GM19463 (cell line): ENCODE measurements around the gene NR6A1.
"Not testable (repeated sequence)": the region's sequence is repeated elsewhere in the genome, so short reads cannot be mapped to it uniquely, and the experiment has no call there.

Experiments
- ATAC-seq: cut with Tn5 transposase; IDR thresholded peaks from one replicate; pipeline ENCODE4 v1.9.1; 2021; ENCODE audit warnings: mild to moderate bottlenecking, moderate library complexity; ENCODE audit not compliant: unreplicated experiment

NR6A1 gene

DNA sequence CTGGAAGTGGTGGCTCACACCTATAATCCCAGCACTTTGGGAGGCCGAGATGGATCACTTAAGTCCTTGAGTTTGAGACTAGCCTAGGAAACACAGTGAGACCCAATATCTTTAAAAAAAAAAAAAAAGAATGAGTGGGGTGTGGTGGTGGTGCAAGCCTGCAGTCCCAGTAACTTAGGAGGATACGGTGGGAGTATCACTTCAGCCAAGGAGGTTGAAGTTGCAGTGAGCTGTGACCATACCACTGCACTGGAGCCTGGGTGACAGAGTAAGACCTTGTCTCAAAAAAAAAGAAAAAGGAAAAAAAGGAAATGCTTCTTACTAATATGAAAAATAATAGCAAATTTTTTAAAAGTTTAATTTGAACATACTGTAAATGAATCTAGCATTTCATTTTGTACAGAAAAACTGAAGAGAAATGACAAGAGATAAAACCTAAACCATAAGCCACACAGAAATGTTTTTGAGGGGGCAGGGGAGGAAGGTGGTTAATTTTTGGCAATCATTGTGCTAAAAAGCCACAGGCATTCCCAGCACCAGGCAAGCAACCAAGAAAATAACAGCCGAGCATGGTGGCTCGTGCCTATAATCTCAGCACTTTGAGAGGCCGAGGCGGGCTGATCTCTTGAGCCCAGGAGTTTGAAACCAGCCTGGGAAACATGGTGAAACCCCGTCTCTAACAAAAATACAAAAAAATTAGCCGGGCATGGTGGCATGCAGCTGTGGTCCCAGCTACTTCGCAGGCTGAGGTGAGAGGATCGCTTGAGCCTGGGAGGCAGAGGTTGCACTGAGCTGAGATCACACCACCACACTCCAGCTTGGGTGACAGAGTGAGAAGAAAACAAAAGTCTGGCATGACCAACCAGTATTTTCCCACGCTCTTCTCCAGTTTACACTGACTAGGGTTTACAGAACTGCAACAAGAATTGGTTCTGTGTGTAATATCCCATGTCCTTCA is 149.5 kb downstream of the NR6A1 start:
- ATAC-seq = peak; percentile 55

DNA sequence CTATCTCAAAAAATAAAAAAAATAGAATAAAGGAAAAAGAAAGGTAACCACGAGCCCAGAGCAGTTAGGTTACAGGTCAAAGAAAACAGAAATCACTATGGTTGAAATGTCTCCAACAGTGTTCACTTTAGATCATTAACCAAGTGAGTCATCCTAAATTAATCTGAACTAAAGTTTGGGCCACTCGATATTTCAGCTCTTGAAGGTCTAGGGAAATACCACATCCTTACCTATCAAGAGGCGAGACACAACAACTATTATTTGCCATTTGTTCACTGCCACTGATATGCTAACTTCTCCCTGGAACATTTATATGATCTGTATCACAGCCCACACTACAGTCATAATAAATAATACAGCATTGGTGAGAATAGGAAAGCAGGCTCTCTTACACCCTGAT is 152.6 kb downstream of the NR6A1 start:
- no peak for ATAC-seq

DNA sequence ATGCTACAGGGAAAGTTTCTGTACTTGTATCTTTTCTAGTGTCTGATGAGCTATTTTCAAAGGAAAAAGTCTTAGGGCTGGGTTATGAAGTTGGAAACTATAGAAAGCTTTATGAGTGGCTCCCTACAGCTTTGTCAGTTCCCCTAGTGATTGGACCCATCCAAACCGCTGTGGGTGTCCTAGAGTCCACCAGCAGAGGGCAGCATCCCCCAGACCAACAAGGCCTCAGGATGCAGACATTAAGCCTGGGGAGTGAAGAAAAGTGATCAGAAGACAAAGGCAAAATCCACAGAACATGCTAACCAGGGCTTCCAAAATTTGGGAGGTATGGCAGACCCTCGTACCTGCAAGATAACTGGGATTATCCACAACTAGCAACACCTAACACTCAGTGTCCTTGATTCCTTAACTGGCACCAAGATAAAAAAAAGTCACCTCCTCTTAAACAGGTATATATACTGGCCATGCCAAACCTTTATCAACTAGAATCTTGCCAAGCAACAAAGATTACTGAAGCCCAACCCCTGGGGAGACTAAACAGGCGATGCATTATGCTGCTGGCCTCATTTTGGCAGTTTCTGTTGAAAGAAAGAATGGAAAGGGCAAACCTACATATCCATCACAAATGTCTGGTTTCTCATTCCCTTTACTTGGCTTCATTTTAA is 153.5 kb downstream of the NR6A1 start:
- no peak for ATAC-seq

DNA sequence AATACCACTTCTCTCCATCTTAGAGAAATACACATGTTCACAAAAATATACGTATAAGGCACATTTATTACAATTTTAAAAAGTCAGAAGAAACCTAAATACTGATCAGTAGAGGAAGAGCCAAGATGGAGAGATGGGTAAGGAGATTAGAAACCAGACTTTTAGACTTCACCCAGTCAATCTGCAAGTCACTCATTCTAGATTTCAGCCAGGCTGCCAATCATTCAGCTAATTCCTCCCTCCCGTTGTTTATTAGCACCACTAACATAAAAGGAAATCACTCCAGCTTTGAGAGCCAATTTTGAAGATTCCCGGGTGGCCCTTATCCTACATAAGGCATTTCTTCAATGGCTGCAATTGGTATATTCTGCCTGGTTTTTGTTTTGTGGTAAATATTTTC is 154.2 kb downstream of the NR6A1 start:
- ATAC-seq = no peak

DNA sequence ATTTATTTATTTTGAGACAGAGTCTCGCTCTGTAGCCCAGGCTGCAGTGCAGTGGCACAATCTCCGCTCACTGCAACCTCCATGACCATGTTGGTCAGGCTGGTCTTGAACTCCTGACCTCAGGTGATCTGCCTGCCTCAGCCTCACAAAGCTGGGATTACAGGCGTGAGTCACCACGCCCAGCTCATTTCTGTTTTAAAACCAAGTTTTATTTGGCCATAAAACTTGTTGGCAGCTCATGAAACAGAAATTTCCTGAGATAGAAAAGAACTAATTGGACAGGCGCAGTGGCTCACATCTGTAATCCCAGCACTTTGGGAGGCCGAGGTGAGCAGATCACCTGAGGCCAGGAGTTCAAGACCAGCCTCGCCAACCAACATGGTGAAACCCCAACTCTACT is 155.3 kb downstream of the NR6A1 start:
- ATAC-seq = not testable (repeated sequence)

DNA sequence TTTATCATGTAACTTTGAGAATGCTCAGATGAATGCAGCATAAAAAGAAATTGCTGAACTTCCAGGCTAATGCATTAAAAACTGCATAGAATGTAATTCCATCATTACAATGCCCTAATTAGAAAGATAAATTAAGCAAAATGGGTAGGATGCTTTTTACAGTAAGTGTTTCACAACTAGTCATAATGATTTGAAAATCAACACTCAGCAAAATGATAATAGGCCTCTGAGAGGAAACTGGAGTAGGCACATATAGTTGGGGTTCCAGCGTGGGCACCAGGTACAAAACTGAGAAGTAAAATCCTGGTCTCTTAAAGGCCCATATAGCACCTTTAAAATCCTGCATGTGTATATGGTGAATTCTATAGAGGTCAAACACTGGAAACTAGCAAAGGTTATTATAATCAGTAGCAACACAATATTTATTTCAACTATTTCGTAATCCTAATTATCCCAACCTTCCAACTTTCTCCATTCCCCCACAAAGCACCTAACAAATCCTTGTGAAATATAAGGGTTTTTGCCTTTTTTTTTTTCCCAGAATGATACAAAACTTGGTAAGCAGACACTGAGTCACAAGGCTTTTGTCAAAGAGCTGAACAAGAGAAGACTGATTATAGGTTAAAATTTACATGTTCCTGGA is 155.9 kb downstream of the NR6A1 start:
- no peak for ATAC-seq

DNA sequence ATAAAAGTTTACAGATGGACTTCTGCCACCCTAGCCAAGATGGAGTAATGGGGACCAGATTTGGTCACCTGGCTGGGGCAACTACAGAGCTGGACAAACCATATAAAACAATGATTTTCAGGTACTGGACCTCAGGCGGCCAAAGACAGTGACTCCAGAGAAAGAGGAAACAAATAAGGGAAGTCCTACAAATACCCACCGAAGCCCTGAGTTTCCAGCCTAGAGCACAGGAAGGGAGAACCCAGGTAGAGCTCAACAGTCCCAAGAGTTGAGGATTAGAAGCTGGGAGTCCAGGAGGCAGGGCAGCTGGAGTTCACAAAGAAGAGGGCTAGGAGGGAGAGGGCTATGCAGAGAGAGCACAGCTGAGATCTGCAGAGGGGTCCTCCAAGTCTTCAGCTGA is 157.3 kb downstream of the NR6A1 start:
- ATAC-seq = no peak

DNA sequence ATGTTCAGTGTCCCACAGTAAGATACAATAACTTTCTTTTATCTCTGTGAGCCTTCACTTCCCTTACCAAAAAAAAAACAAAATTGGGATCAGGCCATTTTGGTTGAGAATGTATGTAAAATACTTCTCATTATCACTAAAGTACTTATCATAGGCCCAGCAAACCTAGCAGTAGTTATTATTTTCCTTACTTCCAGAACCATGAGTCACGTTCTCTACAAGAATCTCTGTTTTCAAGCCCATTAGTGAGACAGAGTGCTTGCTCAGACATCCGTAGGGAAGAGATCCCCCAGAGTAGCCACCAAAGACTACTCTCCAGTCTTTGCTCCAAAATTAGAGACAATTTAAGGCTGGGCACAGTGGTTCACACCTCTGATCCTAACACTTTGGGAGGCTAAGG is 160.0 kb downstream of the NR6A1 start:
- ATAC-seq = no peak

DNA sequence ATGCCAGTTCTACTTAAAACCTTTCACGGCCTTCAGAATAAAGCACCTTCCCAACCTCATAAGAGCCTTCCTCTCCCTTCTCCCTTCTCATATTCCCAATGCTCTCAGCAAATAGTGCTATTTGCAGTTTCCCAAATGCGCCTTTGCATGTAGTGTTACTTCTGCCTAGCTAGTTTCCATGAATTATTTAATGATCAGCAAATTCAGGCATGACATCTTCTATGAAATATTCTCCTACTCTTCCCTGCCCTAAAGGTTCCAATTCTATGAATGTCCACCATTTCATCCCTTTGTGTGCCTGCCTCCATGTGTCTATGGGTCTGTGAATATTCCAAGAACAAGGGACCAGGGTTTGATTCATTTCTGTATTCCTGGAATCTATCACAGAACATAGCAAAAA is 165.1 kb downstream of the NR6A1 start:
- no peak for ATAC-seq

DNA sequence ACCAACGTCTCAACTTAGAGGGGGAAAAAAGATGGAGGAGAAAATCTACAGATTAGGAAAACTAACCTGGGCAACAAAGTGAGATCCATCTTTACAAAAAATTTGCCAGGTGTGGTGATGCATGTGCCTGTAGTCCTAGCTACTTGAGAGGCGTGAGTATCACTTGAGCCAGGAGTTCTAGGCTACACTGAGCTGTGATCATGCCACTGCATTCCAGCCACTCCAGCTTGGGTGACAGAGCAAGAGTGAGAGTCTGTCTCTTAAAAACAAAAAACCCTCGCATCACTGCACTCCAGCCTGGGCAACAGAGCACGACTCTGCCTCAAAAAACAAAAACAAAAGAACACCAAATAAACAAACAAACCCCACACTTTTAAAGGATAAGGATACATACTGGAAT is 165.9 kb downstream of the NR6A1 start:
- no peak for ATAC-seq

DNA sequence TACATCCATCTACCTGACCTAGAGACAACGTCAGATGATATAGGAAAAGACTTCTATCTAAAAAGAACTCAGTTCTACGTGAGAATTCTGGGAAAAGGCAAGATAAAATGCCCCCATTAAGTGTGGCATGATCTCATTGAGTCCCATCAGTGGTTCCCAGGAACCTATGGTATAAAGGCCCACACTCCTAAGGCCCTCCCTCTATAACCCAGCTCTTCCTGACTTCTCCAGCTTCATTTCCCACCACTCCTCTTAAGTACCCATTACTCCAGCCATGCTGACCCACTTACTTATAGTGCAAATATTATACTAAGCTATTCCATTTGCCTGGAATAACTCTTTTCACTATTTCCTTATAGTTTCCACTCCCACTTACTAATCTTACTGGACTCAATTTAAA is 168.5 kb downstream of the NR6A1 start:
- no peak for ATAC-seq

DNA sequence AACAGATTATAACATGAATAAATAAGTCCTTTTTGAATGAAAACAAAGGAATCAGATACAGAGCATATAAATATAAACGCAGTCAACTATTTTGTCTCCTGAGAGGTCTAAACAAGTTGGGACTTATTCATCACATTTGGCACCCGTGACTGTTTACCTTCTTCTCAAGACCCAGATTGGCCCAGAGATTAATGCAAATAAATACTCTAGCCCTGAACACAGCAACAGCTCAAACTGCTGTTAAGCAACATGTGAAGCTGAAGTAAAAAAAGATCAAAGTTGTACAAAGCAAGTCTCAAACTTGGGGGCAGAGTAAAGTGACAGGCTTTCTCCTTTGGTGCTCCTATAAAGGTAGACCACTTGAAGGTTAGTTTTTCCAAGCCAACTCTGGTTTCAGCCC is 168.9 kb downstream of the NR6A1 start:
- no peak for ATAC-seq

DNA sequence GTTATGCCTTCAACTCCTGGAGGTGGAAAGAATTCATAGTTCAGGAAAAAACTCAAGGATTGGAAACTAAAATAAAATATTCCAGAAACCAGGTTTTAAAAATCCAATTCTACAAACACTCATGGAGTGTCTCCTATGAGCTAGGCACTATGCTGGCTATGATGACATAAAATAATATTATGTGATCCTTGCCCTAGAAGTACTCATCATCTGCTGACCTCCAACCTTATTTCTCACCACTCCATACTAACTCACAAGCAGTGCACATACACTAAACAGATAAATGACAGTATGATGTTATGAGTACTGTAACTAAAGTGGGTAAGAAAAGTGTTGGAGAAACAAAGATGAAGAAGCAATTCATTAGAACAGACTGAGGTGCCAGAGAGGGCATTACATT is 170.7 kb downstream of the NR6A1 start:
- no peak for ATAC-seq

DNA sequence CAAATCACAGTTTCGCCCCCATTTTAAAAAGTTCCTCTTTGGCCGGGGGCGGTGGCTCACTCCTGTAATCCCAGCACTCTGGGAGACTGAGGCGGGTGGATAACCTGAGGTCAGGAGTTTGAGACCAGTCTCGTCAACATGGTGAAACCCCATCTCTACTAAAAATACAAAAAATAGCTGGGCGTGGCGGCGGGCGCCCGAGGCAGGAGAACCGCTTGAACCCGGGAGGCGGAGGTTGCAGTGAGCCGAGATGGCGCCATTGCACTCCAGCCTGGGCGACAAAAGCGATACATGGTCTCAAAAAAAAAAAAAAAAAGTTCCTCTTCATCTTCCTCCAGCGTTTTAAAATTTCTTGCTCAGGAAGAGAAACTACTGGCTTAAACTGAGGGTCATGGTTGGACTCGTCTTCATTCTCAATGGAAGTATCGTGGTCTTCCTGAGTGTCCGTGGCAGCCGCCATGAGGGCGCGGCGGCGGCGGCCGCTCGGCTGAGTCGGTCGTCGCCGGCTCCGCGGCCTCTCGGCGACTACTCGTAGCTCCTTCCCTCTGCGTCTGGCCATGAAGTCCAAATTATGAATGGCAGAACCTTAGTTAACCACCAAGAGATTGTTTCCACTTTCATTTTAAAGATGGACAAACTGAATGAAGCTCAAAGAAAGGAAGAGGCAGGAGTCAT is 171.9 kb downstream of the NR6A1 start:
- ATAC-seq = no peak

DNA sequence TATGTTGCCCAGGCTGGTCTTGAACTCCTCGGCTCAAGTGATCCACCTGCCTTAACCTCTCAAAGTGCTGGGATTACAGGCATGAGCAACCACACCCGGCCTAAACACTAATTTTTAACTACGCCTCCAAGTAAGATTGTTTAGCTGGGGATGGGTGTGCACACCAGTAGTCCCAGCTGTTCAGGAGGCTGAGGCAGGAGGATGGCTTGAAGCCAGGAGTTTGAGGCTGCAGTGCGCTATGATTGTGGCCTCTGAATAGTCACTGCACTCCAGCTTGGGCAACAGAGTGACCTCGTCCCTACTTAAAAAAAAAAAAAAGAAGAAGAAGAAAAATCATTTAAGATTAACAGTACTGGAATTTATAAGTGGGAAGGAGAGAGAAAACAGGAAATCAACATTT is 173.1 kb downstream of the NR6A1 start:
- no peak for ATAC-seq

DNA sequence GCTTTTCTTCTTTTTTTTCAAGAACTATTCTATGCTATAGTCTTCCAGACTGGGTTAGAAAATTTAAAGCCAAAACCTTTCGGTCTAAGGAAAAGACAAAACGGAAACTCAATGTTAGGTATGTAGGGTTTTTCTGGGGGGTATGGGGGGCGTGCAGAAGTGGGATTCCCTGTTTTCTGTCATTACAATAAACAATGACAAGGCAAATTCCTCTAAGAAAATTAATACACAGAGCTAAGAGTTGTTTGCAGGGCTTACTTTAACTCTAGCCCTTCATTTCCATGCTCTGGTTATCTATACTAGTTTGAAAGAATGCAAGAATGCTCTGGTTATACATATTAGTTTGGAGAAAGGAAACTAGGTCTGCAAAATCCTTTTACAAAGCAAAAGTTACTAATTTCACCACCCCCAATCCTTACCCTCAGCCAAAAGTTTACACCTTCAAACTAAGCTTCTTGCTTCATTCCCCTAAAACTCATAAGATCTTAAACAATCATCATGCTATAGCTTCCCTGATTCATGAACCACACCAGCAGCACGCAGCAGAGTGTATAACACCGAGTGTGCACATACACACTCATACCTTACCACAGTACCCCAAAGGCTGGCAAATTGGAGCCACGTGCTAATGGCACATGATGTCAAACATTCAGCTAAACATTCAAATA is 174.8 kb downstream of the NR6A1 start:
- no peak for ATAC-seq

DNA sequence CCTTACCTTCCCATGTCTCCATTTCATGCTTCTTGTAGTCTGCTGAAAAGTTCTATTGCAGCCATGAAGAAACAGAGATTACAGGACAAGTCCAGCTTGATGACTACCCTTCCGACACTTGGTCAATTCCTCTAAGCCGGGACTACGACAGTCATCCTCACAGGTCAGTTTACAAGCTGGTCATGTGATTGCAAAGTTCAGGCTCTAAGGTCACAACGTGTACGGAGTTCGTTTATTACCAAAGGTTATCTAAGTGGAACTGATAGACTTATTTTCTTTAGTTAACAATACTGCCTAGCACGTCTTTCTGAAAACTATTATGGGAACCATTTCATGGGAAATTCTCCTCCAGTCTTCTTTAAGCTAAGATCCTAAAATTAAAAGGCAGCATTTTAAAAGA is 175.4 kb downstream of the NR6A1 start:
- no peak for ATAC-seq

DNA sequence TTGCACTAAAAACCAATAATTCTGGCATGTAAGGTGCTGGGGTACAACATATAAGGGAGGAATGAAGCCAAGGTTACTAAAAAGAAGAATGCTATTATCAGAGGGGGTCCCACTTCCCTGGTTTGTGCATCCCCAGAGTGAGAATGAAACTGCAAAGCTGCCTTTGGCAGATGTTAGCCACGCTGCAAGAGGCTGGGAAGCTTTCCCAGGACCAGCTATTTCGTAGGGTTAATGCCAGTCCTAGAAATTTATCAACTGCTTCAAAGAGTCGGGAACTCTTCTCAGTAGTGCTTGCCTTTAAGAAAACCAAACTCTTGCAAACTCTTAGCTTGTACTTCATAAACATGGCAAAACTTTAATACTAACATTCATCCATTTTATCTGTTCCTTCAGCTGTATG is 176.4 kb downstream of the NR6A1 start:
- ATAC-seq = no peak

DNA sequence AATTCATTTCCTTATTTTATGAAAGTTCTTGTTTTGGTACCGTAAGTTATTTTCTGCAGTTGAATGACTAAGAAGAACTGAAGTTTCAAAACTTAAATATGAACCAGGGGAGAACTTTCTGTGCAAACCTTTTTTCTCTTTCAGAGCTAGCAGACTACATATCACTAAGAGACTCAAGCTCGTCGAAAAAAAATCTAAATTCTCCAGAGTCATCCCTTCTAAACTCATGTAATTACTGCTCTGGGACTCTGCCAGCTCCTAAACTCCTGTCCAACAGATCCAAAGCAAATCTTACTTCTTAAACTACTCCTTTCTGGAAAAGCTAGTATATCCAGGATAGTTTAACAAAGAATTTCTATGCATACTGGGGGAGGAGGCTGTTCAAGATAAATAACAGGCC is 176.9 kb downstream of the NR6A1 start:
- no peak for ATAC-seq

DNA sequence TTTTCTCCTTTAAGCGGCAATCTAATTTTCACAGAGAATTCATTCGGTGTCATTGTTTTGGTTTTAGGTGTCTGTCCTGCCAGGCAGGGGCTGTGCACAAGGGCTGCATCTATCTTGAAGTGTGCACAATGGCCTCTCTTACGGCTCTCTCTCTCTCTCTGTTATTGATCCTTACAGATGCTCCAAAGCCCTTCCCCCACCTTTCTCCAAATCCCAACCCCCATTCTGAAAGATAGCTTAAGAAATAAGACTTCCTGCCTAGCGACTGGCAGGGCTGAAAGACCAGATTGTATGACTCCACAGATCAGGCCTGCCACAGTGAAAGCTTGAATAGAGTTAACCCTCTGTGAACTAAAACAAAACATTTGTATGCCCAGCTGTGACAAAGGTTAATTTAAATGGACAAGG is 177.5 kb downstream of the NR6A1 start:
- ATAC-seq = no peak

DNA sequence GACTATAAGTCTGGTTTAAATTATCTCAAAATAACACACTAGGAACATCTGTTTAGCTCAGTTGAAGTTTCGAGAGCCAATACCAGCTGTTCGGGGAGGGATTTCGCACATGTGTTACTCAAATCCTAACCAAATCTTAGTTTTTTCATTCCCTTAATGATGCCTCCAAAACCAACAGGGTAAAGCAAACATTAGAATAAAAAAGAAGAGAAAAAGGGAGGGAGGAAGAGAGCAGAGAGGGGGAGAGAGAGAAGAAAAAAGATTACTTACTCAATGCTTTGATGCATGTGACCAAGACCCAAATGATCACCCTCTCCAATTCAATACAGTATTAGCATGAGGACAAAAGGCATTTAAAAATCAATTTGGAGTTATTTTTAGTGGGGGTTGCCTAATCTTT is 177.9 kb downstream of the NR6A1 start:
- ATAC-seq = no peak
